Natural killer cell (primary cell): Measurements from ENCODE around the gene PCDHGB1. TPM values are rescaled to one million over a fixed set of nuclear protein-coding genes. Genes with fewer than 3 reads are reported as not detected.
"Not testable (repeated sequence)": the region's sequence is repeated elsewhere in the genome, so short reads cannot be mapped to it uniquely, and the experiment has no call there.

Experiments
- ATAC-seq, 3 donors: fragments of 150-1000 bp in 2 of 3; fragments of 200-7000 bp in 1 of 3; cut with Tn5 transposase; 1 replicate in 1 of 3; 2 replicates in 2 of 3; pipeline ENCODE4 v1.10.0; 2021; ENCODE audit warnings: mild to moderate bottlenecking in 2 of 3, moderate library complexity in 2 of 3
- DNase-seq, 2 donors: peaks; one replicate each; pipeline versions ENCODE4 v3.0.0 to v3.0.0-alpha.2; 2013 to 2021; ENCODE audit warnings: mixed read lengths in 1 of 2
- H3K27ac ChIP-seq: one replicate; pipeline ENCODE4 v1.5.1; 2013; ENCODE audit warnings: mild to moderate bottlenecking, low read length
- H3K27me3 ChIP-seq: one replicate; pipeline ENCODE4 v1.6.1; 2013; ENCODE audit warnings: low read length; ENCODE audit not compliant: control insufficient read depth, insufficient read depth
- H3K36me3 ChIP-seq: one replicate; pipeline ENCODE4 v1.6.1; 2013; ENCODE audit warnings: low read length; ENCODE audit not compliant: control insufficient read depth, insufficient read depth
- H3K4me1 ChIP-seq: one replicate; pipeline ENCODE4 v1.6.1; 2013; ENCODE audit warnings: low read length; ENCODE audit not compliant: control insufficient read depth, insufficient read depth
- H3K4me3 ChIP-seq: one replicate; pipeline ENCODE4 v1.5.1; 2013; ENCODE audit warnings: low read length
- H3K9me3 ChIP-seq: one replicate; pipeline ENCODE4 v1.6.1; 2013; ENCODE audit warnings: low read length; ENCODE audit not compliant: control insufficient read depth, insufficient read depth
- H3K27ac Mint-ChIP-seq, 2 donors: one replicate each; pipeline ENCODE4 v1.8.0; 2022; ENCODE audit warnings: mild to moderate bottlenecking in 2 of 2, mixed read lengths in 2 of 2, moderate library complexity in 1 of 2
- H3K27me3 Mint-ChIP-seq, 2 donors: one replicate each; pipeline ENCODE4 v1.8.0; 2022; ENCODE audit warnings: low read depth in 2 of 2, mixed read lengths in 2 of 2
- H3K36me3 Mint-ChIP-seq: one replicate; pipeline ENCODE4 v1.8.0; 2022; ENCODE audit warnings: mixed read lengths
- H3K4me1 Mint-ChIP-seq, 2 donors: one replicate each; pipeline ENCODE4 v1.8.0; 2022; ENCODE audit warnings: mixed read lengths in 2 of 2
- H3K4me3 Mint-ChIP-seq: one replicate; pipeline ENCODE4 v1.8.0; 2022; ENCODE audit warnings: mild to moderate bottlenecking, moderate library complexity, mixed read lengths
- H3K9me3 Mint-ChIP-seq, 2 donors: one replicate each; pipeline ENCODE4 v1.8.0; 2022; ENCODE audit warnings: mixed read lengths in 2 of 2
- CTCF ChIP-seq: fragments of 200-600 bp; IDR thresholded peaks from one replicate; pipeline ENCODE4 v1.8.0; 2022; ENCODE audit warnings: antibody characterized with exemption
- WGBS: methylation state at CpG from one replicate; pipeline ENCODE4 v1.1.7; 2013; ENCODE audit warnings: missing lambda C conversion rate; ENCODE audit not compliant: insufficient coverage; 5-methylcytosine and 5-hydroxymethylcytosine counted together
- intact Hi-C: fragments of 100-400 bp; cut with micrococcal nuclease; formaldehyde crosslinking; loops from one replicate; pipeline ENCODE4 v1.14.2; 2022
- total RNA-seq, 4 donors: library from RNA; stranded (reverse); fragments of 120-200 nt in 1 of 4; gene quantifications; one replicate each; pipeline versions ENCODE4 v1.2.3 to v1.2.4, GENCODE V29; 2013 to 2022

PCDHGB1 gene
- total RNA-seq, 3 donors from 2014 or later (not counting 1 experiment from before 2014, with no cell fraction given) = 0.10 TPM; not detected in 2

- no peak for TF ChIP-seq CTCF
- peaks cover 5% of the 10 kb centered on the region for H3K4me1 ChIP-seq
- H3K27ac Mint-ChIP-seq = no peak overlapping the region
- H3K27me3 Mint-ChIP-seq = peaks cover 46 to 79% of the 10 kb centered on the region in 2 donors
- peaks cover 7 to 8% of the 10 kb centered on the region in 2 donors for H3K4me1 Mint-ChIP-seq
- no peaks in the 10 kb centered on the region for H3K36me3 ChIP-seq
- H3K27ac ChIP-seq = no peak overlapping the region
- no peaks in the 10 kb centered on the region for H3K9me3 Mint-ChIP-seq
- peaks cover 13% of the 10 kb centered on the region for H3K9me3 ChIP-seq
- 77% methylated on average over 8 of the region's 8 CpGs for WGBS
- H3K27me3 ChIP-seq = peaks cover 29% of the 10 kb centered on the region
- intact Hi-C loops = loop anchor here (5.0 kb wide), 1 partner anchor 184 kb away; no protein-coding TSS in a partner anchor
- no peak overlapping the region for H3K4me3 Mint-ChIP-seq
- DNase-seq (no peak), ATAC-seq (no peak)
- H3K4me3 ChIP-seq = no peak overlapping the region
- peaks cover 6% of the 10 kb centered on the region for H3K36me3 Mint-ChIP-seq
Measured at GRCh38 chr5:141328231-141328630, 21.7 kb upstream of the PCDHGB1 start.

DNA sequence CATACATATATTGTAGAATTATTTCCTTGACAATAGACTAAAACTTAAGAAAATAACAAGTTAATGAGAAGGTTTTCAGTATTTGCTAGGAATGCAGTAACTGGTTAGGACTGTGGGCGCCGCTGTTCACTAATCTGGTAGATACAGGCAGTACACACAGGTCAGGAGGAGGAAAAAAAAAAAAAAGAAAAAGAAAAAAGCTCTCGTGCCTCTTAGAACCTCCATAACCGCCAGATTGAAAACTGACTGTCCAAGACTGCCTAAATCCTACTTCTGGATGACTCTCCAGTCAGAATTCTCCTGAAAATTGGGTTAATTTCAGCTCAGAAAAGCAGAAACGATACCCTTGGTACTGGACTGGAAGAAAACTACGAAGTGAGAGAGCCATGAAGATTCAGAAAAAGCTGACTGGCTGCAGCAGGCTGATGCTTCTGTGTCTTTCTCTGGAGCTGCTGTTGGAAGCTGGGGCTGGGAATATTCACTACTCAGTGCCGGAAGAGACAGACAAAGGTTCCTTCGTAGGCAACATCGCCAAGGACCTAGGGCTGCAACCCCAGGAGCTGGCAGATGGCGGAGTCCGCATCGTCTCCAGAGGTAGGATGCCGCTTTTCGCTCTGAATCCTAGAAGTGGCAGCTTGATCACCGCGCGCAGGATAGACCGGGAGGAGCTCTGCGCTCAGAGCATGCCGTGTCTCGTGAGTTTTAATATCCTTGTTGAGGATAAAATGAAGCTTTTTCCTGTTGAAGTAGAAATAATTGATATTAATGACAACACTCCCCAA is 19.4 kb upstream of the PCDHGB1 start, which contains the start of gene PCDHGA1:
Gene PCDHGA1 (plus strand): TSS at position 216 of the 782 bp plus-strand sequence.
- 34% methylated on average over 21 of the region's 21 CpGs for WGBS
- peak in 1 of 2 donors; percentile 55 for DNase-seq
- Mint-ChIP-seq H3K27ac (no peak within 1 kb of the TSS), H3K9me3 (peaks cover 0 to 2% of the 10 kb centered on the region in 2 donors), H3K27me3 (peaks cover 58 to 94% of the 10 kb centered on the region in 2 donors), H3K36me3 (peaks cover 18% of the 10 kb centered on the region), H3K4me1 (peaks cover 7 to 8% of the 10 kb centered on the region in 2 donors), H3K4me3 (no peak within 1 kb of the TSS)
- no peak within 1 kb of the TSS for H3K4me3 ChIP-seq
- intact Hi-C loops = no loop called here
- H3K9me3 ChIP-seq = peaks cover 16% of the 10 kb centered on the region
- peak; percentile 58 to 71 (median 63) for ATAC-seq
- peaks cover 37% of the 10 kb centered on the region for H3K27me3 ChIP-seq
- H3K27ac ChIP-seq = no peak within 1 kb of the TSS
- H3K4me1 ChIP-seq = peaks cover 5% of the 10 kb centered on the region
- TF ChIP-seq CTCF = peak; percentile 58
- H3K36me3 ChIP-seq = no peaks in the 10 kb centered on the region

DNA sequence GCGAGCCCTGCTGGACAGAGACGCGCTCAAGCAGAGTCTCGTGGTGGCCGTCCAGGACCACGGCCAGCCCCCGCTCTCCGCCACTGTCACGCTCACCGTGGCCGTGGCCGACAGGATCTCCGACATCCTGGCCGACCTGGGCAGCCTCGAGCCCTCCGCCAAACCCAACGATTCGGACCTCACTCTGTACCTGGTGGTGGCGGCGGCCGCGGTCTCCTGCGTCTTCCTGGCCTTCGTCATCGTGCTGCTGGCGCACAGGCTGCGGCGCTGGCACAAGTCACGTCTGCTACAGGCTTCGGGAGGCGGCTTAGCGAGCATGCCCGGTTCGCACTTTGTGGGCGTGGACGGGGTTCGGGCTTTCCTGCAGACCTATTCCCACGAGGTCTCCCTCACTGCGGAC is 17.3 kb upstream of the PCDHGB1 start:
- ATAC-seq, H3K4me1 Mint-ChIP-seq, intact Hi-C loops, H3K9me3 Mint-ChIP-seq, H3K4me3 ChIP-seq, H3K4me1 ChIP-seq, H3K27ac ChIP-seq, H3K36me3 ChIP-seq, H3K4me3 Mint-ChIP-seq, H3K27ac Mint-ChIP-seq, DNase-seq: not testable (repeated sequence)
- 54% methylated on average over 37 of the region's 39 CpGs for WGBS
- Mint-ChIP-seq H3K36me3 (peaks cover 38% of the 10 kb centered on the region), H3K27me3 (peaks cover 63 to 98% of the 10 kb centered on the region in 2 donors)
- peaks cover 16% of the 10 kb centered on the region for H3K9me3 ChIP-seq
- peaks cover 52% of the 10 kb centered on the region for H3K27me3 ChIP-seq

GRCh38 chr5:141338538-141339306 is 11.2 kb upstream of the PCDHGB1 start, which contains the start of gene PCDHGA2:
PCDHGA2 (plus strand) TSS chr5:141338760.
- no peak for ATAC-seq
- TF ChIP-seq CTCF = no peak
- Histone ChIP-seq H3K27ac (no peak within 1 kb of the TSS), H3K4me1 (no peaks in the 10 kb centered on the region), H3K27me3 (peaks cover 59% of the 10 kb centered on the region), H3K36me3 (no peaks in the 10 kb centered on the region), H3K4me3 (no peak within 1 kb of the TSS), H3K9me3 (peaks cover 20% of the 10 kb centered on the region)
- peaks cover 5 to 8% of the 10 kb centered on the region in 2 donors for H3K9me3 Mint-ChIP-seq
- no peak within 1 kb of the TSS for H3K4me3 Mint-ChIP-seq
- H3K27ac Mint-ChIP-seq = no peak within 1 kb of the TSS
- DNase-seq = peak in 1 of 2 donors; percentile 13
- peaks cover 69 to 95% of the 10 kb centered on the region in 2 donors for H3K27me3 Mint-ChIP-seq
- intact Hi-C loops = no loop called here
- WGBS = 21% methylated on average over 27 of the region's 27 CpGs
- peaks cover 58% of the 10 kb centered on the region for H3K36me3 Mint-ChIP-seq
- no peaks in the 10 kb centered on the region for H3K4me1 Mint-ChIP-seq

GRCh38 chr5:141340781-141341354 is 9.0 kb upstream of the PCDHGB1 start:
- 73% methylated on average over 41 of the region's 45 CpGs for WGBS

More at GRCh38 chr5:141340781-141341354, 9.0 kb upstream of the PCDHGB1 start:
- intact Hi-C loops, H3K27ac Mint-ChIP-seq, H3K9me3 Mint-ChIP-seq, H3K4me1 Mint-ChIP-seq, H3K4me3 ChIP-seq, ATAC-seq, DNase-seq, H3K36me3 ChIP-seq, H3K4me1 ChIP-seq, H3K4me3 Mint-ChIP-seq, H3K27ac ChIP-seq: not testable (repeated sequence)
- peaks cover 61% of the 10 kb centered on the region for H3K27me3 ChIP-seq
- Mint-ChIP-seq H3K36me3 (peaks cover 53% of the 10 kb centered on the region), H3K27me3 (peaks cover 60 to 92% of the 10 kb centered on the region in 2 donors)
- peaks cover 33% of the 10 kb centered on the region for H3K9me3 ChIP-seq
